ENCODE results near the gene MYO3B. TPM values are rescaled to one million over a fixed set of nuclear protein-coding genes. Genes with fewer than 3 reads are reported as not detected.

MYO3B gene
- total and polyA plus RNA-seq, 8 donors, result 1.3 to 4.1 (median 2.6) TPM; not detected in 1

GRCh38 chr2:170332676-170333402, 154.9 kb downstream of the MYO3B start:
- DNase-seq, result no peak
- no peaks in the 10 kb centered on the region for H3K27me3 ChIP-seq
- H3K4me3 ChIP-seq, result no peak overlapping the region
- intact Hi-C loops (cut with DNase I), result no loop called here
- no peak overlapping the region for H3K27ac ChIP-seq
- H3K9me3 ChIP-seq, result no peaks in the 10 kb centered on the region
- no peak for ATAC-seq
- H3K36me3 ChIP-seq, result no peaks in the 10 kb centered on the region
- no peak for TF ChIP-seq CTCF (IDR thresholded peaks at IDR 0.05)
- H3K4me1 ChIP-seq, result no peaks in the 10 kb centered on the region

GRCh38 chr2:170335351-170335750, 157.4 kb downstream of the MYO3B start:
- intact Hi-C loops (cut with DNase I), result no loop called here
- ATAC-seq, result no peak

GRCh38 chr2:170336408-170336807, 158.5 kb downstream of the MYO3B start:
- no peak for TF ChIP-seq CTCF (IDR thresholded peaks at IDR 0.05)
- ATAC-seq, result no peak

More at GRCh38 chr2:170335351-170335750, 157.4 kb downstream of the MYO3B start:
- DNase-seq, result no peak
- Histone ChIP-seq H3K27ac (no peak overlapping the region), H3K36me3 (no peaks in the 10 kb centered on the region), H3K4me1 (no peaks in the 10 kb centered on the region), H3K4me3 (no peak overlapping the region), H3K9me3 (no peaks in the 10 kb centered on the region), H3K27me3 (no peaks in the 10 kb centered on the region)
- no peak for TF ChIP-seq CTCF (IDR thresholded peaks at IDR 0.05)

GRCh38 chr2:170336916-170337315, 159.0 kb downstream of the MYO3B start:
- Histone ChIP-seq H3K27ac (no peak overlapping the region), H3K36me3 (no peaks in the 10 kb centered on the region)

More at GRCh38 chr2:170336408-170336807, 158.5 kb downstream of the MYO3B start:
- Histone ChIP-seq H3K27ac (no peak overlapping the region), H3K4me1 (no peaks in the 10 kb centered on the region), H3K4me3 (no peak overlapping the region), H3K9me3 (no peaks in the 10 kb centered on the region), H3K27me3 (no peaks in the 10 kb centered on the region), H3K36me3 (no peaks in the 10 kb centered on the region)
- intact Hi-C loops (cut with DNase I), result no loop called here
- no peak for DNase-seq

GRCh38 chr2:170339322-170339721, 161.4 kb downstream of the MYO3B start:
- no peak for TF ChIP-seq CTCF (IDR thresholded peaks at IDR 0.05)
- Histone ChIP-seq H3K27ac (no peak overlapping the region), H3K4me3 (no peak overlapping the region), H3K27me3 (no peaks in the 10 kb centered on the region), H3K36me3 (no peaks in the 10 kb centered on the region), H3K9me3 (no peaks in the 10 kb centered on the region), H3K4me1 (no peaks in the 10 kb centered on the region)
- no peak for ATAC-seq
- no peak for DNase-seq
- intact Hi-C loops (cut with DNase I), result no loop called here

More at GRCh38 chr2:170336916-170337315, 159.0 kb downstream of the MYO3B start:
- ATAC-seq, result no peak
- DNase-seq, result no peak
- intact Hi-C loops (cut with DNase I), result no loop called here
- Histone ChIP-seq H3K4me1 (no peaks in the 10 kb centered on the region), H3K27me3 (no peaks in the 10 kb centered on the region), H3K4me3 (no peak overlapping the region), H3K9me3 (no peaks in the 10 kb centered on the region)
- TF ChIP-seq CTCF (IDR thresholded peaks at IDR 0.05), result no peak

Measured in left lung (tissue), 10 donors.